Liver (tissue), 9 donors: Measurements from ENCODE around the gene FBXL15. TPM values are rescaled to one million over a fixed set of nuclear protein-coding genes. Genes with fewer than 3 reads are reported as not detected.

Source experiments
- DNase-seq: peaks from one replicate; pipeline ENCODE4 v3.0.0-alpha.2; 2017; ENCODE audit warnings: low spot score
- H3K27ac ChIP-seq, 2 donors: one replicate each; pipeline ENCODE4 v1.7.0; 2013; ENCODE audit warnings: inconsistent platforms in 2 of 2, low read length in 2 of 2, control low read depth in 1 of 2, low read depth in 1 of 2, mild to moderate bottlenecking in 1 of 2
- H3K27me3 ChIP-seq, 4 donors: one replicate each; pipeline versions ENCODE4 v1.6.1 to v1.7.0; 2013; ENCODE audit warnings: low read length in 3 of 4, inconsistent platforms in 1 of 4, mild to moderate bottlenecking in 1 of 4, moderate library complexity in 1 of 4; ENCODE audit not compliant: control insufficient read depth in 4 of 4, insufficient read depth in 4 of 4
- H3K36me3 ChIP-seq, 4 donors: one replicate each; pipeline versions ENCODE4 v1.6.1 to v1.7.0; 2013; ENCODE audit warnings: low read length in 3 of 4, mild to moderate bottlenecking in 3 of 4, low read depth in 1 of 4, moderate library complexity in 1 of 4; ENCODE audit not compliant: control insufficient read depth in 4 of 4, insufficient read depth in 3 of 4
- H3K4me1 ChIP-seq, 4 donors: one replicate each; pipeline versions ENCODE4 v1.6.1 to v1.7.0; 2013; ENCODE audit warnings: low read length in 3 of 4, mild to moderate bottlenecking in 3 of 4, moderate library complexity in 1 of 4; ENCODE audit not compliant: control insufficient read depth in 4 of 4, insufficient read depth in 4 of 4
- H3K4me3 ChIP-seq, 3 donors: one replicate each; pipeline versions ENCODE4 v1.6.1 to v1.7.0; 2013; ENCODE audit warnings: low read length in 3 of 3, control low read depth in 1 of 3, low read depth in 1 of 3, mild to moderate bottlenecking in 1 of 3
- H3K9ac ChIP-seq, 2 donors: one replicate each; pipeline ENCODE4 v1.7.0; 2013; ENCODE audit warnings: low read length in 2 of 2, mild to moderate bottlenecking in 2 of 2, moderate library complexity in 2 of 2, control low read depth in 1 of 2, low read depth in 1 of 2
- H3K9me3 ChIP-seq, 4 donors: one replicate each; pipeline versions ENCODE4 v1.6.1 to v1.7.0; 2013; ENCODE audit warnings: low read length in 3 of 4; ENCODE audit not compliant: control insufficient read depth in 4 of 4
- FOXA1 ChIP-seq: IDR thresholded peaks from 2 replicates; pipeline ENCODE4 v1.6.1; 2016; ENCODE audit warnings: antibody characterized with exemption
- FOXA2 ChIP-seq: IDR thresholded peaks from 2 replicates; pipeline ENCODE4 v1.6.1; 2016; ENCODE audit warnings: antibody characterized with exemption
- GABPA ChIP-seq, 2 donors: IDR thresholded peaks in 1 of 2; conservative IDR thresholded peaks in 1 of 2; 2 replicates each; pipeline ENCODE4 v1.6.1; 2016; ENCODE audit warnings: antibody characterized with exemption in 2 of 2, mild to moderate bottlenecking in 1 of 2, moderate library complexity in 1 of 2
- HNF4A ChIP-seq, 2 donors: conservative IDR thresholded peaks; 2 replicates each; pipeline ENCODE4 v1.6.1; 2016; ENCODE audit warnings: antibody characterized with exemption in 2 of 2, mild to moderate bottlenecking in 2 of 2
- HNF4G ChIP-seq: IDR thresholded peaks from 2 replicates; pipeline ENCODE4 v1.6.1; 2016; ENCODE audit warnings: antibody characterized with exemption
- JUND ChIP-seq, 2 donors: IDR thresholded peaks; 2 replicates each; pipeline ENCODE4 v1.6.1; 2016; ENCODE audit warnings: antibody characterized with exemption in 2 of 2
- NR2F2 ChIP-seq: IDR thresholded peaks from 2 replicates; pipeline ENCODE4 v1.6.1; 2016; ENCODE audit warnings: antibody characterized with exemption
- RAD21 ChIP-seq, 2 donors: IDR thresholded peaks; 2 replicates each; pipeline ENCODE4 v1.6.1; 2016; ENCODE audit warnings: antibody characterized with exemption in 2 of 2, mild to moderate bottlenecking in 2 of 2
- RXRA ChIP-seq, 2 donors: IDR thresholded peaks; 2 replicates each; pipeline ENCODE4 v1.6.1; 2017 to 2018; ENCODE audit warnings: antibody characterized with exemption in 2 of 2, mild to moderate bottlenecking in 1 of 2
- SP1 ChIP-seq: IDR thresholded peaks from 2 replicates; pipeline ENCODE4 v1.6.1; 2018; ENCODE audit warnings: antibody characterized with exemption, mild to moderate bottlenecking
- TAF1 ChIP-seq: conservative IDR thresholded peaks from 2 replicates; pipeline ENCODE4 v1.6.1; 2016; ENCODE audit warnings: antibody characterized with exemption, mild to moderate bottlenecking
- YY1 ChIP-seq: IDR thresholded peaks from 2 replicates; pipeline ENCODE4 v1.6.1; 2016; ENCODE audit warnings: antibody characterized with exemption, mild to moderate bottlenecking
- WGBS: extraction: QIAGEN DNeasy Blood & Tissue Kit; methylation state at CpG from one replicate; pipeline ENCODE4 v1.1.7; 2013; 5-methylcytosine and 5-hydroxymethylcytosine counted together
- polyA plus RNA-seq, 2 donors: library from polyadenylated mRNA; stranded (reverse) in 1 of 2; unstranded in 1 of 2; fragments of 200-250 nt in 1 of 2; fragments of >200 nt in 1 of 2; fragmentation: Nextera tagmentation in 1 of 2; extraction: Ambion mirVana in 1 of 2; gene quantifications; one replicate each; pipeline versions ENCODE4 v1.2.1 to v1.2.3, GENCODE V29; 2013 to 2015
- total RNA-seq, 2 donors: library from RNA; depleted of rRNA; stranded (reverse); fragments of >200 nt; gene quantifications; one replicate each; pipeline ENCODE4 v1.2.3, GENCODE V29; 2014
- TF ChIP-seq, protein P1 (sequence below): IDR thresholded peaks from 2 replicates; pipeline ENCODE4 v1.6.1; 2016; ENCODE audit warnings: antibody characterized with exemption, mild to moderate bottlenecking
- TF ChIP-seq, protein P2 (sequence below): IDR thresholded peaks from 2 replicates; pipeline ENCODE4 v1.6.1; 2016; ENCODE audit warnings: antibody characterized with exemption
- TF ChIP-seq, protein P3 (sequence below): IDR thresholded peaks from 2 replicates; pipeline ENCODE4 v1.6.1; 2016; ENCODE audit warnings: antibody characterized with exemption
- TF ChIP-seq, protein P4 (sequence below): IDR thresholded peaks from 2 replicates; pipeline ENCODE4 v1.6.1; 2016; ENCODE audit warnings: antibody characterized with exemption
- TF ChIP-seq, protein P5 (sequence below): fragments of 150-350 bp; IDR thresholded peaks from 2 replicates; pipeline ENCODE4 v1.5.1; 2017; ENCODE audit warnings: improper control_type of control experiment, low read depth, low read length; ENCODE audit not compliant: missing input control
- donor health status: healthy.
- donor health status: healthy.
- donor health status: healthy.
- donor health status: healthy.
- donor health status: healthy.

The FBXL15 gene
- total and polyA plus RNA-seq, 4 donors, result 4.4 to 14.4 (median 10.0) TPM

DNA sequence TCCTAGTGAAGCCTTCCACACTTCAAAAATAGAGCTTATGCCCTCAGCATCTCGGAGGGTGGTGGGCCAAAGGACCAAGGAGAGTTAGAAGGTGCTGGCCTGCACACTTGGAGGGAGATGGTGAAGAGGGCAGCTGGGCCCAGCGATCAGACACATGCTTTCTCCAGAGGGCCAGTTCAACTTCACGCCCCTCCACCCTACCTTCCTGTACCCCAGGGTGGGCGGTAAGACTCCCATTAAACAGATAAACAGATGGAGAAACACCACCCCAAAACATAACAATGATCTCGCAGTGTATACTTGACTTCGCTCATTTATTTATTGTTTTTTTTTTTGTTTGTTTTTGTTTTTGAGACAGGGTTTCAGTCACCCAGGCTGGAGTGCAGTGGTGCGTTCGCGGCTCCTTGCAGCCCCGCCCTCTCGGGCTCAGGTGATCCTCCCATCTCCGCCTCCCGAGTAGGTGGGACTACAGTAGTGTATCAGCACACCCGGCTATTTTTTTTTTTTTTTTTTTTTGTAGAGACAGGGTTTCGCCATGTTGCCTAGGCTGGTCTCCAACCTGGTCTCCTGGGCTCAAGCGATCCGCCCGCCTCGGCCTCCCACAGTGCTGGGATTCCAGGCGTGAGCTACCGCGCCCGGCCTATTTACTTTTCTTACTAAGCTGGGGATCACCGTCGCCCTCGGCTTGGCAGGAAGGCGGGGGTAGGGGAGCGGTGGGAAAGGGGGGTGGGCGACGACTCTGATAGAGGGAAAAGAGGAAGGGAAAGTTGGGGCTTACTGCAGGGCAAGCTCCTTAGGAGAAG is 28.9 kb downstream of the FBXL15 start:
- H3K9me3 ChIP-seq, result no peaks in the 10 kb centered on the region
- no peaks in the 10 kb centered on the region for H3K27me3 ChIP-seq
- TF ChIP-seq RAD21 (IDR thresholded peaks at IDR 0.05), result no peak
- TF ChIP-seq YY1, result peak; percentile 50
- TF ChIP-seq, protein P1, sequence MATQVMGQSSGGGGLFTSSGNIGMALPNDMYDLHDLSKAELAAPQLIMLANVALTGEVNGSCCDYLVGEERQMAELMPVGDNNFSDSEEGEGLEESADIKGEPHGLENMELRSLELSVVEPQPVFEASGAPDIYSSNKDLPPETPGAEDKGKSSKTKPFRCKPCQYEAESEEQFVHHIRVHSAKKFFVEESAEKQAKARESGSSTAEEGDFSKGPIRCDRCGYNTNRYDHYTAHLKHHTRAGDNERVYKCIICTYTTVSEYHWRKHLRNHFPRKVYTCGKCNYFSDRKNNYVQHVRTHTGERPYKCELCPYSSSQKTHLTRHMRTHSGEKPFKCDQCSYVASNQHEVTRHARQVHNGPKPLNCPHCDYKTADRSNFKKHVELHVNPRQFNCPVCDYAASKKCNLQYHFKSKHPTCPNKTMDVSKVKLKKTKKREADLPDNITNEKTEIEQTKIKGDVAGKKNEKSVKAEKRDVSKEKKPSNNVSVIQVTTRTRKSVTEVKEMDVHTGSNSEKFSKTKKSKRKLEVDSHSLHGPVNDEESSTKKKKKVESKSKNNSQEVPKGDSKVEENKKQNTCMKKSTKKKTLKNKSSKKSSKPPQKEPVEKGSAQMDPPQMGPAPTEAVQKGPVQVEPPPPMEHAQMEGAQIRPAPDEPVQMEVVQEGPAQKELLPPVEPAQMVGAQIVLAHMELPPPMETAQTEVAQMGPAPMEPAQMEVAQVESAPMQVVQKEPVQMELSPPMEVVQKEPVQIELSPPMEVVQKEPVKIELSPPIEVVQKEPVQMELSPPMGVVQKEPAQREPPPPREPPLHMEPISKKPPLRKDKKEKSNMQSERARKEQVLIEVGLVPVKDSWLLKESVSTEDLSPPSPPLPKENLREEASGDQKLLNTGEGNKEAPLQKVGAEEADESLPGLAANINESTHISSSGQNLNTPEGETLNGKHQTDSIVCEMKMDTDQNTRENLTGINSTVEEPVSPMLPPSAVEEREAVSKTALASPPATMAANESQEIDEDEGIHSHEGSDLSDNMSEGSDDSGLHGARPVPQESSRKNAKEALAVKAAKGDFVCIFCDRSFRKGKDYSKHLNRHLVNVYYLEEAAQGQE, result peak; percentile 29
- WGBS, result 7% methylated on average over 30 of the region's 30 CpGs
- H3K27ac ChIP-seq, result peak overlapping the region; percentile 80 to 81
- no peaks in the 10 kb centered on the region for H3K36me3 ChIP-seq
- peak overlapping the region; percentile 50 to 99 (median 99) for H3K4me3 ChIP-seq
- peak; percentile 74 for DNase-seq
- peaks cover 4 to 27% (median 16%) of the 10 kb centered on the region in 4 donors for H3K4me1 ChIP-seq
- peak overlapping the region; percentile 50 to 92 for H3K9ac ChIP-seq

DNA sequence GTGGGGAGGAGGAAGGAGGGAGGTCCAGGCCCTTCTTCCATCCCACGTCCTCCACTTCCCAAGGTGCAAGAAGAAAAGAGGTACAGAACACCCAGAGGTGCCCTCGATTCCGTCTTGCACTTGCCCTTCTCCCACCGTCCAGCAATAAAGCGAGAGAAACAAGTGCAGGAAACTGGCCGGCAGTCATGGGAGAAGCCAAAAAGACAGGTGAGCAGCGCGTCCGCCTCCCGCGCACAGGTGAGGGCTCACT is 29.4 kb downstream of the FBXL15 start:
- Histone ChIP-seq H3K27ac (peak overlapping the region; percentile 80 to 81), H3K4me3 (peak overlapping the region; percentile 50 to 99 (median 99)), H3K27me3 (no peaks in the 10 kb centered on the region), H3K9ac (peak overlapping the region; percentile 50 to 92), H3K36me3 (peaks cover 0 to under 1% (median 0%) of the 10 kb centered on the region in 4 donors), H3K9me3 (no peaks in the 10 kb centered on the region), H3K4me1 (peaks cover 4 to 27% (median 16%) of the 10 kb centered on the region in 4 donors)
- under 1% methylated on average over 11 of the region's 11 CpGs for WGBS
- DNase-seq, result no peak
- TF ChIP-seq GABPA (IDR thresholded peaks at IDR 0.05 in 1 of 2, conservative IDR thresholded peaks at IDR 0.05 in 1 of 2) (no peak), JUND (IDR thresholded peaks at IDR 0.05) (no peak), FOXA2 (no peak), TAF1 (no peak), SP1 (no peak), RAD21 (IDR thresholded peaks at IDR 0.05) (no peak), YY1 (no peak), HNF4G (no peak), NR2F2 (no peak), FOXA1 (no peak), RXRA (IDR thresholded peaks at IDR 0.05) (no peak), HNF4A (conservative IDR thresholded peaks at IDR 0.05) (no peak)
- TF ChIP-seq, protein P2, sequence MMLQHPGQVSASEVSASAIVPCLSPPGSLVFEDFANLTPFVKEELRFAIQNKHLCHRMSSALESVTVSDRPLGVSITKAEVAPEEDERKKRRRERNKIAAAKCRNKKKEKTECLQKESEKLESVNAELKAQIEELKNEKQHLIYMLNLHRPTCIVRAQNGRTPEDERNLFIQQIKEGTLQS, result no peak
- TF ChIP-seq, protein P3, sequence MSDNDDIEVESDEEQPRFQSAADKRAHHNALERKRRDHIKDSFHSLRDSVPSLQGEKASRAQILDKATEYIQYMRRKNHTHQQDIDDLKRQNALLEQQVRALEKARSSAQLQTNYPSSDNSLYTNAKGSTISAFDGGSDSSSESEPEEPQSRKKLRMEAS, result no peak
- TF ChIP-seq, protein P4, sequence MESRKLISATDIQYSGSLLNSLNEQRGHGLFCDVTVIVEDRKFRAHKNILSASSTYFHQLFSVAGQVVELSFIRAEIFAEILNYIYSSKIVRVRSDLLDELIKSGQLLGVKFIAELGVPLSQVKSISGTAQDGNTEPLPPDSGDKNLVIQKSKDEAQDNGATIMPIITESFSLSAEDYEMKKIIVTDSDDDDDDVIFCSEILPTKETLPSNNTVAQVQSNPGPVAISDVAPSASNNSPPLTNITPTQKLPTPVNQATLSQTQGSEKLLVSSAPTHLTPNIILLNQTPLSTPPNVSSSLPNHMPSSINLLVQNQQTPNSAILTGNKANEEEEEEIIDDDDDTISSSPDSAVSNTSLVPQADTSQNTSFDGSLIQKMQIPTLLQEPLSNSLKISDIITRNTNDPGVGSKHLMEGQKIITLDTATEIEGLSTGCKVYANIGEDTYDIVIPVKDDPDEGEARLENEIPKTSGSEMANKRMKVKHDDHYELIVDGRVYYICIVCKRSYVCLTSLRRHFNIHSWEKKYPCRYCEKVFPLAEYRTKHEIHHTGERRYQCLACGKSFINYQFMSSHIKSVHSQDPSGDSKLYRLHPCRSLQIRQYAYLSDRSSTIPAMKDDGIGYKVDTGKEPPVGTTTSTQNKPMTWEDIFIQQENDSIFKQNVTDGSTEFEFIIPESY, result no peak
- TF ChIP-seq, protein P1, result no peak
- TF ChIP-seq, protein P5, sequence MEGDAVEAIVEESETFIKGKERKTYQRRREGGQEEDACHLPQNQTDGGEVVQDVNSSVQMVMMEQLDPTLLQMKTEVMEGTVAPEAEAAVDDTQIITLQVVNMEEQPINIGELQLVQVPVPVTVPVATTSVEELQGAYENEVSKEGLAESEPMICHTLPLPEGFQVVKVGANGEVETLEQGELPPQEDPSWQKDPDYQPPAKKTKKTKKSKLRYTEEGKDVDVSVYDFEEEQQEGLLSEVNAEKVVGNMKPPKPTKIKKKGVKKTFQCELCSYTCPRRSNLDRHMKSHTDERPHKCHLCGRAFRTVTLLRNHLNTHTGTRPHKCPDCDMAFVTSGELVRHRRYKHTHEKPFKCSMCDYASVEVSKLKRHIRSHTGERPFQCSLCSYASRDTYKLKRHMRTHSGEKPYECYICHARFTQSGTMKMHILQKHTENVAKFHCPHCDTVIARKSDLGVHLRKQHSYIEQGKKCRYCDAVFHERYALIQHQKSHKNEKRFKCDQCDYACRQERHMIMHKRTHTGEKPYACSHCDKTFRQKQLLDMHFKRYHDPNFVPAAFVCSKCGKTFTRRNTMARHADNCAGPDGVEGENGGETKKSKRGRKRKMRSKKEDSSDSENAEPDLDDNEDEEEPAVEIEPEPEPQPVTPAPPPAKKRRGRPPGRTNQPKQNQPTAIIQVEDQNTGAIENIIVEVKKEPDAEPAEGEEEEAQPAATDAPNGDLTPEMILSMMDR, result no peak
